ENCODE data around the gene NETO1.
A peak's percentile ranks its signal among the peaks of the same experiment; 100 is the strongest.

The NETO1 gene

GRCh38 chr18:72867746-72868584 lies at the start of gene NETO1:
TSS of gene NETO1 (minus strand) at chr18:72867987. CDS start at chr18:72867291, 696 bp downstream.
- TF ChIP-seq HOXC10 (CRISPR knock-in tag; IDR thresholded peaks at IDR 0.05) (no peak), AEBP2 (tag by site-specific recombination; IDR thresholded peaks at IDR 0.05; ENCODE audit: borderline replicate concordance) (no peak), ZNF23 (tag by site-specific recombination; IDR thresholded peaks at IDR 0.05; ENCODE audit: borderline replicate concordance) (no peak), ZNF561 (tag by site-specific recombination; IDR thresholded peaks at IDR 0.05; ENCODE audit: borderline replicate concordance) (no peak), OSR2 (tag by site-specific recombination; IDR thresholded peaks at IDR 0.05) (no peak), ZNF114 (tag by site-specific recombination; IDR thresholded peaks at IDR 0.05) (no peak)
- ChIA-PET CTCF (no interaction called here), POLR2A (no interaction called here)
- Histone ChIP-seq H3K4me3 (ENCODE audit: low read depth, low read length) (peak within 1 kb of the TSS; percentile 25), H3K9me3 (ENCODE audit: control insufficient read depth, insufficient read depth, low read depth, low read length) (no peaks in the 10 kb centered on the region), H3K27ac (ENCODE audit: extremely low read depth, low read depth, low read length) (no peak within 1 kb of the TSS), H3K4me1 (ENCODE audit: control insufficient read depth, insufficient read depth, low read length) (no peaks in the 10 kb centered on the region), H3K36me3 (ENCODE audit: control insufficient read depth in 2 of 2, insufficient read depth in 1 of 2, low read length in 2 of 2) (no peaks in the 10 kb centered on the region)

- CTCF ChIA-PET: no interaction called here
Observed at GRCh38 chr18:72910045-72910444, 42.3 kb upstream of the NETO1 start.

More at GRCh38 chr18:72910045-72910444, 42.3 kb upstream of the NETO1 start:
- Histone ChIP-seq H3K4me1 (ENCODE audit: control insufficient read depth, insufficient read depth, low read length) (no peaks in the 10 kb centered on the region), H3K27ac (ENCODE audit: extremely low read depth, low read depth, low read length) (no peak overlapping the region), H3K9me3 (ENCODE audit: control insufficient read depth, insufficient read depth, low read depth, low read length) (no peaks in the 10 kb centered on the region), H3K36me3 (ENCODE audit: control insufficient read depth in 2 of 2, insufficient read depth in 1 of 2, low read length in 2 of 2) (no peaks in the 10 kb centered on the region), H3K4me3 (ENCODE audit: low read depth, low read length) (no peak overlapping the region)
- POLR2A ChIA-PET: no interaction called here
- TF ChIP-seq ZNF561 (tag by site-specific recombination; IDR thresholded peaks at IDR 0.05; ENCODE audit: borderline replicate concordance) (no peak), GFI1B (tag by site-specific recombination; IDR thresholded peaks at IDR 0.05) (no peak), PRDM2 (tag by site-specific recombination; IDR thresholded peaks at IDR 0.05; ENCODE audit: borderline replicate concordance) (no peak), ZNF138 (tag by site-specific recombination; IDR thresholded peaks at IDR 0.05; ENCODE audit: borderline replicate concordance) (no peak), ZNF146 (tag by site-specific recombination; IDR thresholded peaks at IDR 0.05) (no peak), KLF16 (tag by site-specific recombination; IDR thresholded peaks at IDR 0.05) (no peak), ZNF221 (tag by site-specific recombination; IDR thresholded peaks at IDR 0.05; ENCODE audit: borderline replicate concordance) (no peak), ZNF560 (tag by site-specific recombination; IDR thresholded peaks at IDR 0.05; ENCODE audit: borderline replicate concordance) (no peak), ZNF433 (tag by site-specific recombination; IDR thresholded peaks at IDR 0.05; ENCODE audit: low read depth) (no peak), ZFHX2 (tag by site-specific recombination; conservative IDR thresholded peaks at IDR 0.05) (no peak), ZNF157 (tag by site-specific recombination; IDR thresholded peaks at IDR 0.05) (no peak)

All from HEK293 (cell line).